Stimulated activated effector memory CD8-positive, alpha-beta T cell treated with anti-CD3 and anti-CD28 coated beads, Interleukin-12 subunit alpha, Interleukin-12 subunit beta, amount 100 ng/mL, for 72 hours (primary cell): ENCODE data around the gene AKTIP.

Experiments used
- ATAC-seq: fragments of 150-1000 bp; cut with Tn5 transposase; 2 replicates; pipeline ENCODE4 v1.10.0; 2021
- DNase-seq, 2 donors: peaks; one replicate each; pipeline ENCODE4 v3.0.0; 2021 to 2022; ENCODE audit warnings: low spot score in 2 of 2
- H3K27ac Mint-ChIP-seq: one replicate; pipeline ENCODE4 v1.8.0; 2022; ENCODE audit warnings: mild to moderate bottlenecking, mixed read lengths
- H3K36me3 Mint-ChIP-seq: one replicate; pipeline ENCODE4 v1.8.0; 2022; ENCODE audit warnings: mild to moderate bottlenecking, mixed read lengths
- H3K4me1 Mint-ChIP-seq: one replicate; pipeline ENCODE4 v1.8.0; 2022; ENCODE audit warnings: mixed read lengths
- H3K4me3 Mint-ChIP-seq: one replicate; pipeline ENCODE4 v1.8.0; 2022; ENCODE audit warnings: mild to moderate bottlenecking, mixed read lengths
- H3K9me3 Mint-ChIP-seq: one replicate; pipeline ENCODE4 v1.8.0; 2022; ENCODE audit warnings: mixed read lengths

AKTIP gene

GRCh38 chr16:53465606-53466280 is 37.3 kb downstream of the AKTIP start:
- H3K4me3 Mint-ChIP-seq = no peak overlapping the region
- DNase-seq = no peak
- peaks cover 7% of the 10 kb centered on the region for H3K4me1 Mint-ChIP-seq
- no peak overlapping the region for H3K27ac Mint-ChIP-seq
- H3K9me3 Mint-ChIP-seq = no peaks in the 10 kb centered on the region
- no peak for ATAC-seq
- peaks cover 100% of the 10 kb centered on the region for H3K36me3 Mint-ChIP-seq

GRCh38 chr16:53458635-53459034 is 44.4 kb downstream of the AKTIP start:
- peaks cover 50% of the 10 kb centered on the region for H3K4me1 Mint-ChIP-seq
- no peak overlapping the region for H3K4me3 Mint-ChIP-seq
- DNase-seq (no peak), ATAC-seq (no peak)
- peaks cover 87% of the 10 kb centered on the region for H3K36me3 Mint-ChIP-seq
- H3K9me3 Mint-ChIP-seq = no peaks in the 10 kb centered on the region
- H3K27ac Mint-ChIP-seq = peak overlapping the region; percentile 5

- Mint-ChIP-seq H3K4me3 (peak overlapping the region; percentile 47), H3K9me3 (no peaks in the 10 kb centered on the region), H3K4me1 (peaks cover 50% of the 10 kb centered on the region), H3K36me3 (peaks cover 87% of the 10 kb centered on the region), H3K27ac (peak overlapping the region; percentile 5)
- peak; percentile 98 for ATAC-seq
- peak; percentile 42 to 82 for DNase-seq
Measured at GRCh38 chr16:53457670-53458069, 45.3 kb downstream of the AKTIP start.

- Mint-ChIP-seq H3K9me3 (no peaks in the 10 kb centered on the region), H3K4me1 (peaks cover 50% of the 10 kb centered on the region), H3K4me3 (peak overlapping the region; percentile 47), H3K27ac (peak overlapping the region; percentile 5), H3K36me3 (peaks cover 87% of the 10 kb centered on the region)
- DNase-seq = peak; percentile 21 to 64
- ATAC-seq = peak; percentile 82
Measured at GRCh38 chr16:53456625-53457024, 46.4 kb downstream of the AKTIP start.

- ATAC-seq = peak; percentile 46
- DNase-seq = no peak
- Mint-ChIP-seq H3K27ac (peak overlapping the region; percentile 63), H3K4me3 (peak overlapping the region; percentile 28), H3K9me3 (no peaks in the 10 kb centered on the region), H3K4me1 (peaks cover 60% of the 10 kb centered on the region), H3K36me3 (peaks cover 73% of the 10 kb centered on the region)
Measured at GRCh38 chr16:53453928-53454327, 49.1 kb downstream of the AKTIP start.

- ATAC-seq (peak; percentile 43), DNase-seq (no peak)
- Mint-ChIP-seq H3K4me3 (peak overlapping the region; percentile 24), H3K4me1 (peaks cover 49% of the 10 kb centered on the region), H3K9me3 (no peaks in the 10 kb centered on the region), H3K36me3 (peaks cover 80% of the 10 kb centered on the region), H3K27ac (peak overlapping the region; percentile 30)
Measured at GRCh38 chr16:53449816-53450517, 53.0 kb downstream of the AKTIP start.

- H3K9me3 Mint-ChIP-seq = no peaks in the 10 kb centered on the region
- ATAC-seq = peak; percentile 77
- peaks cover 81% of the 10 kb centered on the region for H3K36me3 Mint-ChIP-seq
- H3K27ac Mint-ChIP-seq = peak overlapping the region; percentile 63
- H3K4me1 Mint-ChIP-seq = peaks cover 36% of the 10 kb centered on the region
- H3K4me3 Mint-ChIP-seq = peak overlapping the region; percentile 30
- DNase-seq = no peak
Measured at GRCh38 chr16:53446090-53446489, 56.9 kb downstream of the AKTIP start.

- Mint-ChIP-seq H3K4me1 (peaks cover 36% of the 10 kb centered on the region), H3K4me3 (peak overlapping the region; percentile 30), H3K9me3 (no peaks in the 10 kb centered on the region), H3K27ac (peak overlapping the region; percentile 63), H3K36me3 (peaks cover 87% of the 10 kb centered on the region)
- DNase-seq (no peak), ATAC-seq (peak; percentile 92)
Measured at GRCh38 chr16:53445534-53445933, 57.5 kb downstream of the AKTIP start.
